Inferior parietal cortex (tissue), 1 donor: ENCODE measurements around the gene TUBG1.

Source experiments
- DNase-seq: peaks from one replicate; pipeline ENCODE4 v3.0.0-alpha.2; 2016; ENCODE audit errors: extremely low spot score

Gene TUBG1

GRCh38 chr17:42609182-42609813 lies at the start of gene TUBG1, which contains the start of gene RETREG3:
Gene TUBG1, plus strand, starts transcription at chr17:42609683. Its CDS starts 55 bp downstream, at chr17:42609738.
Gene RETREG3, minus strand, starts transcription at chr17:42609374. Its CDS starts 50 bp downstream, at chr17:42609324.
- peak; percentile 99 for DNase-seq

- no peak for DNase-seq
Observed at GRCh38 chr17:42560246-42560645, 49.2 kb upstream of the TUBG1 start.

- peak; percentile 99 for DNase-seq
Observed at GRCh38 chr17:42561897-42562387, 47.5 kb upstream of the TUBG1 start, which contains the start of gene COASY. Gene COASY, plus strand, starts transcription at chr17:42562148. Its CDS starts 475 bp downstream, at chr17:42562623.

- no peak for DNase-seq
Observed at GRCh38 chr17:42562388-42563142, 46.9 kb upstream of the TUBG1 start.

GRCh38 chr17:42563143-42563509 lies 46.4 kb upstream of the TUBG1 start:
- DNase-seq: no peak

GRCh38 chr17:42563543-42563942 lies 45.9 kb upstream of the TUBG1 start:
- no peak for DNase-seq

- no peak for DNase-seq
Observed at GRCh38 chr17:42563950-42564349, 45.5 kb upstream of the TUBG1 start.

- no peak for DNase-seq
Observed at GRCh38 chr17:42564815-42565522, 44.5 kb upstream of the TUBG1 start.

GRCh38 chr17:42565523-42566214 lies 43.8 kb upstream of the TUBG1 start:
- no peak for DNase-seq

GRCh38 chr17:42566215-42566882 lies 43.1 kb upstream of the TUBG1 start:
- DNase-seq: no peak

- DNase-seq: peak; percentile 92
Observed at GRCh38 chr17:42566883-42567573, 42.5 kb upstream of the TUBG1 start, which contains the start of gene MLX. Gene MLX, plus strand, starts transcription at chr17:42567100. Its CDS starts 25 bp downstream, at chr17:42567125.

- no peak for DNase-seq
Observed at GRCh38 chr17:42568341-42569111, 41.0 kb upstream of the TUBG1 start.

- DNase-seq: no peak
Observed at GRCh38 chr17:42571435-42572225, 37.9 kb upstream of the TUBG1 start.

GRCh38 chr17:42573095-42573494 lies 36.4 kb upstream of the TUBG1 start:
- no peak for DNase-seq

- DNase-seq: no peak
Observed at GRCh38 chr17:42574463-42574862, 35.0 kb upstream of the TUBG1 start.

GRCh38 chr17:42577140-42577531 lies 32.3 kb upstream of the TUBG1 start:
- no peak for DNase-seq

GRCh38 chr17:42577532-42578281 lies 31.8 kb upstream of the TUBG1 start, which contains the start of gene PSMC3IP:
Gene PSMC3IP, minus strand, starts transcription at chr17:42577729. Its CDS starts 43 bp downstream, at chr17:42577686.
- DNase-seq: peak; percentile 96

- DNase-seq: peak; percentile 77
Observed at GRCh38 chr17:42578282-42578869, 31.1 kb upstream of the TUBG1 start.
